Karpas-422 (cell line): ENCODE data around the gene MYO1E. TPM values are rescaled to one million over a fixed set of nuclear protein-coding genes. Genes with fewer than 3 reads are reported as not detected.

Experiments
- DNase-seq: peaks from one replicate; pipeline ENCODE4 v3.0.0-alpha.2; 2015
- H2AFZ ChIP-seq: fragments of 200-600 bp; sonication (generic); 2 replicates; pipeline ENCODE4 v1.6.1; 2014; ENCODE audit warnings: antibody characterized with exemption, low read length, mixed read lengths
- H3K27ac ChIP-seq: fragments of 200-600 bp; sonication (generic); 2 replicates; pipeline ENCODE4 v1.5.1; 2014; ENCODE audit warnings: mild to moderate bottlenecking, low read length, moderate library complexity
- H3K27me3 ChIP-seq: fragments of 200-600 bp; sonication (generic); 2 replicates; pipeline ENCODE4 v1.6.1; 2014; ENCODE audit warnings: low read length, mixed read lengths
- H3K36me3 ChIP-seq: fragments of 200-600 bp; sonication (generic); 2 replicates; pipeline ENCODE4 v1.6.1; 2014; ENCODE audit warnings: low read length, mixed read lengths; ENCODE audit not compliant: insufficient read depth
- H3K4me1 ChIP-seq: fragments of 200-600 bp; sonication (generic); 2 replicates; pipeline ENCODE4 v1.6.1; 2014; ENCODE audit warnings: mild to moderate bottlenecking, low read length, mixed read lengths
- H3K4me2 ChIP-seq: fragments of 200-600 bp; sonication (generic); 2 replicates; pipeline ENCODE4 v1.6.1; 2014; ENCODE audit warnings: low read length, low read depth, mild to moderate bottlenecking; ENCODE audit not compliant: poor library complexity, severe bottlenecking
- H3K4me3 ChIP-seq: fragments of 200-600 bp; sonication (generic); 2 replicates; pipeline ENCODE4 v1.5.1; 2014; ENCODE audit warnings: mild to moderate bottlenecking, antibody characterized with exemption, low read length, mixed read lengths
- H3K79me2 ChIP-seq: fragments of 200-600 bp; sonication (generic); 2 replicates; pipeline ENCODE4 v1.6.1; 2014; ENCODE audit warnings: mild to moderate bottlenecking, low read length, mixed read lengths
- H3K9ac ChIP-seq: fragments of 200-600 bp; sonication (generic); 2 replicates; pipeline ENCODE4 v1.6.0; 2014; ENCODE audit warnings: low read length
- H3K9me2 ChIP-seq: fragments of 200-600 bp; sonication (generic), shearing (Covaris generic); replicated peaks from 2 replicates; pipeline ENCODE4 v1.6.0; 2014; ENCODE audit warnings: mild to moderate bottlenecking, low read length, moderate library complexity; ENCODE audit not compliant: insufficient read depth
- H3K9me3 ChIP-seq: fragments of 300-700, 200-600 bp; sonication (generic); 2 replicates; pipeline ENCODE4 v1.6.1; 2014; ENCODE audit warnings: low read length, mixed read lengths
- H4K20me1 ChIP-seq: fragments of 200-600 bp; sonication (generic); 2 replicates; pipeline ENCODE4 v1.6.1; 2014; ENCODE audit warnings: mild to moderate bottlenecking, antibody characterized with exemption, low read length, low read depth; ENCODE audit not compliant: insufficient read depth
- total RNA-seq: library from RNA; depleted of rRNA; stranded (reverse); fragments of >200 nt; shearing (Covaris generic); gene quantifications from 2 replicates; pipeline ENCODE4 v1.2.3, GENCODE V29; 2014; ENCODE audit warnings: low replicate concordance

MYO1E gene
- total RNA-seq, 1 experiment from 2014 or later = 1.5 TPM

DNA sequence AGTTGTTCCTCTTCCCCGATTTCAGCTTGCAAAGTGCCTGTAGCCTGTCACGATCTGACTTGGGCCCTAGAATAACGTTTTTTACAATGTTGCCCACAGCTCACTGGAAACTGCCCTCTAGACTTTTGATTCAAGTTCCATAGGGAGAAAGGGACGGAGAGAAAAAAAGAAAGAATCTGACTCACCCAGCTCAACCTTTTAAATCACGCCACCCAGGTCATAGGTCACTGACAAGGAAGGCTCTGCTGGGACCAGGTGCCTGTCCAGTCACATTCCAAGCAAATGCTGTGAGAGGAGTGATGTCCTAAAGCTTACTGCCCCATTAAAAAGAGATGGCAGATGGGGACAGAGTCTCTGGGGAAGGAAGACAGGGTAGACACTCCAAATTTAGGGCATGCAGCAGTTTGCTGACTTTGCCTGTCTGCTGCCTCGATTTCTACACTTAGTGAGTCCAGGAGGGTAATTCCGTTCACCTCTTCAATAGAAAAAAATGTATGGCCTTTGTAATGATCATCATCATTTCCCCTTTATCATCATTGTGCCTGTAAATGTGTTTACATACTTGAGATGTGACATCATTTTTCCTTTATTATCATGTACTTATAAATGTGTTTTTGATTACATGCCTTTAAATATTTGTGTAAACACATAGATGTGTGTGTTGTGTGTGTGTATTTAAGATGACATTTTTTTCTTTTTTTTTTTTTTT lies 8.4 kb upstream of the MYO1E start:
- H3K9me3 ChIP-seq = no peaks in the 10 kb centered on the region
- no peaks in the 10 kb centered on the region for H3K27me3 ChIP-seq
- no peak overlapping the region for H3K9ac ChIP-seq
- H3K27ac ChIP-seq = no peak overlapping the region
- no peak overlapping the region for H3K4me3 ChIP-seq
- no peaks in the 10 kb centered on the region for H3K9me2 ChIP-seq
- no peaks in the 10 kb centered on the region for H3K4me1 ChIP-seq
- no peak overlapping the region for H2AFZ ChIP-seq
- H4K20me1 ChIP-seq = no peaks in the 10 kb centered on the region
- H3K36me3 ChIP-seq = no peaks in the 10 kb centered on the region
- no peak for DNase-seq
- H3K79me2 ChIP-seq = no peaks in the 10 kb centered on the region
- no peak overlapping the region for H3K4me2 ChIP-seq

DNA sequence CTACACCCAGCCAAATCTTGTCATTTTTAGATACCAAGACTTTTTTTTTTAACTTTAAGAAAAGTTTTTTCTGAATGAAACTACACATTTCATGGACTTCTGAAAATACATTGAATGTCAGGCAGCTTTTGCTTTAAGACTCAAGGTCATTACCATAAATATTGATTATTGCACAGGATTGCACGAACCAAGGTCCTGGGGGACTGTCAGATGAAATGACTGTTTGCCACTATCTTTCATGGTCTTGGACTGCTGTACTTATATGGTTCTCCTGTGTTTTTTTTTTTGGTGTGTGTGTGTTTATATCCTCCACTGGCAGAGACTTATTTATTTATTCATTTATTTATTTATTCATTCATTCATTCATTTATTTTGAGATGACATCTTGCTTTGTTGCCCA lies 6.9 kb upstream of the MYO1E start:
- Histone ChIP-seq H3K27me3 (no peaks in the 10 kb centered on the region), H2AFZ (no peak overlapping the region), H3K4me1 (no peaks in the 10 kb centered on the region)

DNA sequence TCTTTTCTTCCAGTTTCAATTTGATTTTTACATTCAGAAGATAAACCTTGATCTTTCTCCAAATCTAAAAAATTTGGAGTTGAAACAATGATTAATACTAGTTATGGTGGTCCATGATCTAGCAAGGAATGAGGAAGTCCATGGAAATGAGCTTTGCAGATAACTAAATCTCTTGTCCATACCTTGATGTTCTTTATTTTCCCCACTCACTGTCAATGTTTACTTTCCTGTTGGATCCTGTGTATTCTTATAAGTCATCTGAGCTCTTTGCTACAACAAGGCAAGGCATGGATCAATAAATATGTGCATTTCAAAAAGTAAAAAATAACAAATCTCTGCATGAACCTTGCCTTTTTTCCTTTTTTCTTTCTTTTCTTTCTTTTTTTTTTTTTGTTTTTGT lies 6.2 kb upstream of the MYO1E start:
- H3K4me1 ChIP-seq = no peaks in the 10 kb centered on the region
- no peaks in the 10 kb centered on the region for H3K9me2 ChIP-seq

More for the DNA sequence above, 6.9 kb upstream of the MYO1E start:
- Histone ChIP-seq H3K36me3 (no peaks in the 10 kb centered on the region), H3K79me2 (no peaks in the 10 kb centered on the region), H4K20me1 (no peaks in the 10 kb centered on the region), H3K27ac (no peak overlapping the region), H3K4me2 (no peak overlapping the region), H3K9me2 (no peaks in the 10 kb centered on the region), H3K4me3 (no peak overlapping the region), H3K9ac (no peak overlapping the region), H3K9me3 (no peaks in the 10 kb centered on the region)
- no peak for DNase-seq

DNA sequence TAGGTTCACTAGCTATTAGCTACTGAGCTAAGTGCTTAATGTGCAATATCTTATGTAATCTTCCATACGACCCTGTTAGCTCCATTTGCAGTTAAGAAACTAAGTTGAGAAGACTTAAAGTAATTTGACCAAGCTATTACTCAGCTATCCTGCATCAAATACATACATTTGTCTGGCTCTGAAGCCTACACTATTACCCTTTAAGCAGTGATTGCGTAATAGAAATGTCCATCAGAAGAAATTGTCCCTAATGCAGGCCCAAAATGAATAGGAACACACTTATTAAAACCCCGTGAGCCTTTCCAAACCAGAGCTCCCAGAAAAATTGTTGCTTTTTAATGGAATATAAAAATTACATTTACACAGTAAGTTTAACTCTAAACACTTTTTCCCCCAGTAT lies 5.3 kb upstream of the MYO1E start:
- no peak for DNase-seq
- Histone ChIP-seq H2AFZ (no peak overlapping the region), H3K36me3 (no peaks in the 10 kb centered on the region), H3K9me3 (no peaks in the 10 kb centered on the region), H3K27ac (no peak overlapping the region), H3K79me2 (no peaks in the 10 kb centered on the region), H3K27me3 (no peaks in the 10 kb centered on the region), H3K9me2 (no peaks in the 10 kb centered on the region), H3K4me1 (peaks cover 1% of the 10 kb centered on the region), H3K9ac (no peak overlapping the region), H3K4me3 (no peak overlapping the region), H3K4me2 (no peak overlapping the region), H4K20me1 (no peaks in the 10 kb centered on the region)

More for the DNA sequence above, 6.2 kb upstream of the MYO1E start:
- no peak overlapping the region for H3K27ac ChIP-seq
- H3K9ac ChIP-seq = no peak overlapping the region
- no peaks in the 10 kb centered on the region for H3K27me3 ChIP-seq
- H3K9me3 ChIP-seq = no peaks in the 10 kb centered on the region
- no peaks in the 10 kb centered on the region for H4K20me1 ChIP-seq
- no peak overlapping the region for H3K4me3 ChIP-seq
- H2AFZ ChIP-seq = no peak overlapping the region
- no peaks in the 10 kb centered on the region for H3K79me2 ChIP-seq
- H3K36me3 ChIP-seq = no peaks in the 10 kb centered on the region
- DNase-seq = no peak
- H3K4me2 ChIP-seq = no peak overlapping the region

DNA sequence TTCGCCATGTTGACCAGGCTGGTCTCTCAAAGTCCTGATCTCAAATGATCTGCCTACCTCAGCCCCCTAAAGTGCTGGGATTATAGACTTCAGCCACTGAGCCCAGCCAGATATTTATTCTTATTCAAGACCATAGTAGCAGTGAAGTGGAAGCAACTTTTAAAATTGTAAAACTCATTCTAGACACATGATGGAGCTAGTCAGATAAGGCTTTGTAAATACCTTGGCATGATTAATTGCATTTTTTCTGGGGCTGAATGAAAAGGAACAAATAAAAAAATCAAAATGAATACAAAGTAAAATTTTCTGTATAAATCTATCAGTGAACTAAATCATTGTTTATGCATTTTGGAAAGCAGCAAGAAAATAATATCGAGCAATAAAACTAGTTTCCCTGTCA lies 4.1 kb upstream of the MYO1E start:
- Histone ChIP-seq H3K9me3 (no peaks in the 10 kb centered on the region), H2AFZ (no peak overlapping the region), H3K4me1 (peaks cover 11% of the 10 kb centered on the region), H3K36me3 (no peaks in the 10 kb centered on the region), H3K27ac (no peak overlapping the region), H3K4me2 (no peak overlapping the region), H3K9me2 (no peaks in the 10 kb centered on the region), H4K20me1 (no peaks in the 10 kb centered on the region), H3K79me2 (no peaks in the 10 kb centered on the region), H3K27me3 (no peaks in the 10 kb centered on the region), H3K9ac (no peak overlapping the region), H3K4me3 (no peak overlapping the region)
- peak; percentile 51 for DNase-seq

DNA sequence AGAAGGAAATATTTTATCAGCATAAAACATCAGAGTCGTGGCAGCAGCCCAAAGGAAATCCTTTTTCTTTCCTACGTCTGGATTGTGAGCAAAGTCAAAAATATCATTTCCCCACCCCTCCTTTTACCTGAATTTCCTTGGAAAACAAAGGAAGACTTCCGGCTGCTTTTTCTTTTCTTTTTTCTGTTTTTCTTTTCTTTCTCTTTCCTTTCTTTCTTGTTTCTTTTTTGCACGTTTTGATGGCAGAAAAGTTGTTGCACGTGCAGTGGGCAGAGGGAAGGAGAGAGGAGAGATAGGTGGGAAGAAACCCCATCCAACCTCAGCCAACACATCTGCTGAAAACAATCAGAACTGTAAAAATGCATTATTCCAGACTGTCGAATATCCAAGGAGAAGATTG lies 544 bp upstream of the MYO1E start:
- Histone ChIP-seq H3K36me3 (no peaks in the 10 kb centered on the region), H3K4me3 (peak overlapping the region; percentile 69; the same call in 1 of the 2 replicates), H3K9ac (peak overlapping the region; percentile 52; the same call in 1 of the 2 replicates), H3K9me3 (no peaks in the 10 kb centered on the region), H3K27ac (no peak overlapping the region), H2AFZ (peak overlapping the region; percentile 87; the same call in 1 of the 2 replicates), H4K20me1 (no peaks in the 10 kb centered on the region), H3K27me3 (no peaks in the 10 kb centered on the region), H3K4me2 (peak overlapping the region; percentile 85), H3K9me2 (no peaks in the 10 kb centered on the region), H3K79me2 (no peaks in the 10 kb centered on the region), H3K4me1 (peaks cover 15% of the 10 kb centered on the region)
- DNase-seq = no peak

DNA sequence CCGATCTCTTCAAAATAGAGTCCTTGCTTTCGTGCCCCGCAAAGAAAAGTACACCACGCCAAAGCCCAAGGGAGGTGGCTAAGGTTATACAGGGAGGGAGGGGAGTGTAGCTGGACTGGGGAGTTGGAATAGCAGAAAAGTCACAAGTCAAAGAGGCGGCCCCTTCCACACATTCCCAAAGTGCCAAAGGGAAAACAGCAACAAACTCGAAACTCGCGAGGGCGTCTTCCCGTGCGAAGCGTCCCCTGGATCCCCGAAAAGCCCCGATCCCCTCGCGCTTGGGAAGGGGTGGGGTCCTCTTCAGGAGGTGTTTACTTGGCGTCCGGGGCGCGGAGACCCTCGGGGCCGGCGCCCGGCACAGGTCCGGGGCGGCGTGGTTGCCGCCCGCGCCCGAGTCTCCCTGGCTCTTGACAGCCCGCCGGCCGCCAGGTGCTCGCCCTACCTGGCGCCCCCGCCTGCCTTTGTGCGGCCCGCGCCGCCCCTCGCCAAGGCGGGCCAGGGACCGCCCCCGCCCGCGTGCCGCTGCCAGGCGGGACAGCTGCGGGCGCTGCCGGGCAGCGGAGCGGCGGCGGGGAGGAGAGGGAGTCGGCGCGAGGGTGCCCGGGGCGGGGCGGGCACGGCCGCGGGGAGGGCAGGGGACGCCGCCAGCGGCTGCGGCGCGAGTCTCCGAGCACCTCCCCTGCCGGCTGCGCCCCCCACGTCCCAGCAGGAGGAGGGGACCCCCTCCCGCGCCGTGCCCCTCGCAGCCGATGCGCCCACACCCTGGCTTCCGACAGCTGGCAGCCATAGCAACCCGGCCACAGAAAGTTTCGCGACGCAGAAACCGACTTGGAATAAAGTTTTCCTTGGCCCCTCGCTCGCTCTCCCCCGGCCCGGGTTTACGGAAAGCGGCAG lies 966 bp downstream of the MYO1E start:
- H3K27ac ChIP-seq = no peak overlapping the region
- H3K79me2 ChIP-seq = no peaks in the 10 kb centered on the region
- H3K4me1 ChIP-seq = peaks cover 15% of the 10 kb centered on the region
- DNase-seq = no peak
- H3K9me3 ChIP-seq = no peaks in the 10 kb centered on the region
- no peaks in the 10 kb centered on the region for H3K27me3 ChIP-seq
- H3K36me3 ChIP-seq = no peaks in the 10 kb centered on the region
- no peaks in the 10 kb centered on the region for H3K9me2 ChIP-seq
- peak overlapping the region; percentile 52 for H3K9ac ChIP-seq
- H3K4me3 ChIP-seq = peak overlapping the region; percentile 69
- peak overlapping the region; percentile 85 for H3K4me2 ChIP-seq
- H4K20me1 ChIP-seq = no peaks in the 10 kb centered on the region
- H2AFZ ChIP-seq = peak overlapping the region; percentile 87; the same call in 1 of the 2 replicates

DNA sequence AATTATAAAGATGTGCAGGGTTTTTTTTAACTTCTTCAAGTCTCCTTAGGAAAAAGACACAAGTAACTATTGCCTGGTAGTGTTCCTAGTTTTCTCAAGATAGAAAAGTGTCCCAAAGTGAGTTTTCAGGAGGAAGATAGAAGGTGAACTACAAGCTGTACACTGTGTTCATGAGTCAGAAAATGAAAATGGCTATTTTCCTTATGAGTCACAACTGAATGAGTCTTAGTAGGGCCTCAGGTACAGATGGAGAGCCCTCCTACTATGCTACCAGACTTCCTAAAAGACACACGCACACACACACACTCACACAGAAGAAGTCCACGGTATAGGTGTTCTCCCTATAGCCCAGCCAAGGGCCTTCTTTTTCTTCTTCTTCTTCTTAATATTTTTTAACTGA lies 3.1 kb downstream of the MYO1E start:
- Histone ChIP-seq H2AFZ (no peak overlapping the region), H3K79me2 (no peaks in the 10 kb centered on the region), H4K20me1 (no peaks in the 10 kb centered on the region), H3K27ac (no peak overlapping the region), H3K9ac (no peak overlapping the region), H3K9me3 (no peaks in the 10 kb centered on the region), H3K36me3 (no peaks in the 10 kb centered on the region), H3K27me3 (no peaks in the 10 kb centered on the region), H3K9me2 (no peaks in the 10 kb centered on the region), H3K4me1 (peaks cover 15% of the 10 kb centered on the region), H3K4me2 (no peak overlapping the region), H3K4me3 (no peak overlapping the region)
- no peak for DNase-seq
